22Rv1 (cell line): ENCODE measurements around the gene STX18.

Experiments
- ZFX ChIP-seq: fragments of 450-650 bp; IDR thresholded peaks from 2 replicates; pipeline ENCODE4 v1.6.1; 2017; ENCODE audit warnings: antibody characterized with exemption, borderline replicate concordance
- TF ChIP-seq, protein P1 (sequence below): fragments of 450-650 bp; IDR thresholded peaks from 2 replicates; pipeline ENCODE4 v1.5.1; 2017; ENCODE audit warnings: mild to moderate bottlenecking

GRCh38 chr4:4559596-4559995 is 17.7 kb upstream of the STX18 start:
- TF ChIP-seq, protein P1, sequence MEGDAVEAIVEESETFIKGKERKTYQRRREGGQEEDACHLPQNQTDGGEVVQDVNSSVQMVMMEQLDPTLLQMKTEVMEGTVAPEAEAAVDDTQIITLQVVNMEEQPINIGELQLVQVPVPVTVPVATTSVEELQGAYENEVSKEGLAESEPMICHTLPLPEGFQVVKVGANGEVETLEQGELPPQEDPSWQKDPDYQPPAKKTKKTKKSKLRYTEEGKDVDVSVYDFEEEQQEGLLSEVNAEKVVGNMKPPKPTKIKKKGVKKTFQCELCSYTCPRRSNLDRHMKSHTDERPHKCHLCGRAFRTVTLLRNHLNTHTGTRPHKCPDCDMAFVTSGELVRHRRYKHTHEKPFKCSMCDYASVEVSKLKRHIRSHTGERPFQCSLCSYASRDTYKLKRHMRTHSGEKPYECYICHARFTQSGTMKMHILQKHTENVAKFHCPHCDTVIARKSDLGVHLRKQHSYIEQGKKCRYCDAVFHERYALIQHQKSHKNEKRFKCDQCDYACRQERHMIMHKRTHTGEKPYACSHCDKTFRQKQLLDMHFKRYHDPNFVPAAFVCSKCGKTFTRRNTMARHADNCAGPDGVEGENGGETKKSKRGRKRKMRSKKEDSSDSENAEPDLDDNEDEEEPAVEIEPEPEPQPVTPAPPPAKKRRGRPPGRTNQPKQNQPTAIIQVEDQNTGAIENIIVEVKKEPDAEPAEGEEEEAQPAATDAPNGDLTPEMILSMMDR = no peak
- TF ChIP-seq ZFX = no peak
